Panc1 (cell line): Measurements from ENCODE around the gene GSS.

Source experiments
- CTCF ChIP-seq: fragments of 450-650 bp; IDR thresholded peaks from 2 replicates; pipeline ENCODE4 v1.5.1; 2017; ENCODE audit warnings: mild to moderate bottlenecking
- POLR2AphosphoS5 ChIP-seq: IDR thresholded peaks from 2 replicates; pipeline ENCODE4 v1.6.1; 2012; ENCODE audit warnings: mild to moderate bottlenecking, low read depth, low read length, moderate library complexity
- REST ChIP-seq, 2 experiments: IDR thresholded peaks; 2 replicates each; pipeline ENCODE4 v1.6.1; 2011 to 2012; ENCODE audit warnings: low read depth in 2 of 2, control low read depth in 1 of 2, low read length in 1 of 2, mild to moderate bottlenecking in 1 of 2, moderate library complexity in 1 of 2; ENCODE audit not compliant: insufficient read depth in 1 of 2
- SIN3A ChIP-seq: IDR thresholded peaks from 2 replicates; pipeline ENCODE4 v1.6.1; 2012; ENCODE audit warnings: low read depth, mild to moderate bottlenecking, low read length, moderate library complexity, borderline replicate concordance; ENCODE audit not compliant: insufficient read depth

- TF ChIP-seq CTCF (no peak), REST (IDR thresholded peaks at IDR 0.05; ENCODE audit: insufficient read depth in 1 of 2, low read depth in 2 of 2, low read length in 1 of 2) (no peak), SIN3A (no peak), POLR2AphosphoS5 (no peak)
Measured at GRCh38 chr20:34984756-34985261, 29.2 kb upstream of the GSS start.
